Measurements from ENCODE around the gene TKT. TPM values are rescaled to one million over a fixed set of nuclear protein-coding genes. Genes with fewer than 3 reads are reported as not detected.

Gene TKT
- total RNA-seq, 6 donors from 2014 or later, result 402 to 605 (median 482) TPM

DNA sequence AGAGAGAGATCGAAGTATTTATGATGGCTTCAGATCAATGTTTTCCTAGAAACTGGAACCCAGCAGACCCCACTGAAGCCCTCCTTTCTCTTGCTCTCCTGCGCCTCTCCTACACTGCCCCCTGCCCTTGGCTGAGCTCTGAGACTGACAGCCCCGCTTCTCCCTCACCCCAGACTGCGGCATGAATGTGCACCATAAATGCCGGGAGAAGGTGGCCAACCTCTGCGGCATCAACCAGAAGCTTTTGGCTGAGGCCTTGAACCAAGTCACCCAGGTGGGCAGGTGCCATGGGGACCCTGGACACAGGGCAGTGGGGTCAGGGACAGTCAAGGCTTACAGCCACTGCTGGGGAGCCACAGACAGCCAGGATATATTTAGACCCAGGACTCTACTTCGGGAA, 71.1 kb downstream of the TKT start:
- Histone ChIP-seq H3K36me3 (peaks cover 48 to 97% (median 90%) of the 10 kb centered on the region in 4 donors), H3K4me3 (no peak overlapping the region), H3K27me3 (no peaks in the 10 kb centered on the region), H3K9me3 (no peaks in the 10 kb centered on the region), H3K4me1 (peaks cover 0 to 4% (median 0%) of the 10 kb centered on the region in 4 donors), H3K27ac (no peak overlapping the region)
- no peak for TF ChIP-seq POLR2A (IDR thresholded peaks at IDR 0.05)
- no peak for TF ChIP-seq EP300 (IDR thresholded peaks at IDR 0.05)
- TF ChIP-seq, protein P1, sequence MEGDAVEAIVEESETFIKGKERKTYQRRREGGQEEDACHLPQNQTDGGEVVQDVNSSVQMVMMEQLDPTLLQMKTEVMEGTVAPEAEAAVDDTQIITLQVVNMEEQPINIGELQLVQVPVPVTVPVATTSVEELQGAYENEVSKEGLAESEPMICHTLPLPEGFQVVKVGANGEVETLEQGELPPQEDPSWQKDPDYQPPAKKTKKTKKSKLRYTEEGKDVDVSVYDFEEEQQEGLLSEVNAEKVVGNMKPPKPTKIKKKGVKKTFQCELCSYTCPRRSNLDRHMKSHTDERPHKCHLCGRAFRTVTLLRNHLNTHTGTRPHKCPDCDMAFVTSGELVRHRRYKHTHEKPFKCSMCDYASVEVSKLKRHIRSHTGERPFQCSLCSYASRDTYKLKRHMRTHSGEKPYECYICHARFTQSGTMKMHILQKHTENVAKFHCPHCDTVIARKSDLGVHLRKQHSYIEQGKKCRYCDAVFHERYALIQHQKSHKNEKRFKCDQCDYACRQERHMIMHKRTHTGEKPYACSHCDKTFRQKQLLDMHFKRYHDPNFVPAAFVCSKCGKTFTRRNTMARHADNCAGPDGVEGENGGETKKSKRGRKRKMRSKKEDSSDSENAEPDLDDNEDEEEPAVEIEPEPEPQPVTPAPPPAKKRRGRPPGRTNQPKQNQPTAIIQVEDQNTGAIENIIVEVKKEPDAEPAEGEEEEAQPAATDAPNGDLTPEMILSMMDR (IDR thresholded peaks at IDR 0.05), result no peak
- no peak for TF ChIP-seq POLR2AphosphoS5 (IDR thresholded peaks at IDR 0.05)
- ATAC-seq (ENCODE audit: low FRiP score in 2 of 2) (no peak), DNase-seq (no peak)
- WGBS, 2 donors, result 92 to 98% methylated on average over 7 of the region's 7 CpGs

DNA sequence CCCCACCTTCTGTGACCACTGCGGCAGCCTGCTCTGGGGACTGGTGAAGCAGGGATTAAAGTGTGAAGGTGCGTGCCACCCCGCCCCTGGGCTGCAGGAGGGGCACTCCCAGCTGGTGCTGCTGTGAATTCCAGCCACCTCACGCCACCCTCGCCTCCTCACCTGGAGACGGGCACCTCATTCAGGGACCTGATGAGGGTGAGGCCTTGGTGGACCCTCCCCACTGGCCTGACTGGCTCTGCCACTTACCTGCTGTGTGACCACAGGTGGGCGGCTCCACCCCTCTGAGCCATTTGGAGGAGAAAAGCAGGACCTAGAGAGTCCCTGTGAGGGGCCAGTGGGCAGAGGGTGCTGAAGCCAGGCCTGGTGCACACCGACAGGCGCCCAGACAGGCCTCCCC, 72.3 kb downstream of the TKT start:
- TF ChIP-seq, protein P1 (IDR thresholded peaks at IDR 0.05), result no peak
- no peak for TF ChIP-seq EP300 (IDR thresholded peaks at IDR 0.05)
- no peak for TF ChIP-seq POLR2AphosphoS5 (IDR thresholded peaks at IDR 0.05)
- no peak for TF ChIP-seq POLR2A (IDR thresholded peaks at IDR 0.05)
- 93 to 100% methylated on average over 9 of the region's 9 CpGs for WGBS, 2 donors
- Histone ChIP-seq H3K9me3 (no peaks in the 10 kb centered on the region), H3K4me3 (no peak overlapping the region), H3K4me1 (peaks cover 0 to 4% (median 0%) of the 10 kb centered on the region in 4 donors), H3K27me3 (no peaks in the 10 kb centered on the region), H3K27ac (no peak overlapping the region), H3K36me3 (peaks cover 44 to 97% (median 90%) of the 10 kb centered on the region in 4 donors)
- DNase-seq (no peak), ATAC-seq (ENCODE audit: low FRiP score in 2 of 2) (no peak)

DNA sequence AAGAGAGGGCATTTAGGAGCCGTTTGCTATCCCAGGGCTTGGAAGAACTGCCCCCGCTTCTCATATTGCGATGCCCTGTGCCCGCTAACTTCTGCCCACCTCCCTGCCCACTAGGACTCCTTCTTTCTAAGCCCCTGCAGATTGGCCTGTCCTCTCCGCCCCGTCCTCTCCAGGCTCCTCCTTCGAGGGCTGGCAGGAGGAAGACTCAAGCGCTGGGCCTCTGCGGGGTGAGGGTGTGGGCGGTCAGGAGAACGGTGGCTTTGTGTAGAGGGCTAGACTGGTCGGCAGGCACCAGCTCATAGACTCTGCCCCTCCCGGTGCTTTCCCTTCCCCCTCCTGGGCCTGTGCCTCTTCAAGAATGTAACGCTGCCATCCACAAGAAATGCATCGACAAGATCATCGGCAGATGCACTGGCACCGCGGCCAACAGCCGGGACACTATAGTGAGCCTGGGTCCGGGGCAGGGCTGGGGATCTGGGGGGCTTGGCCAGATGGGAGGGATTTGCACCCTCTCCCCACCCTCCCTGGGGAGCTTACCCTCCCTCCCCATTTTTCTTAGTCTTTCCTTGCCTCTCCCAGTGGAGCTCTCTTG, 73.0 kb downstream of the TKT start:
- Histone ChIP-seq H3K27me3 (no peaks in the 10 kb centered on the region), H3K27ac (no peak overlapping the region), H3K9me3 (no peaks in the 10 kb centered on the region), H3K36me3 (peaks cover 42 to 100% (median 94%) of the 10 kb centered on the region in 4 donors), H3K4me1 (peaks cover 0 to 4% (median 0%) of the 10 kb centered on the region in 4 donors), H3K4me3 (no peak overlapping the region)
- DNase-seq, result no peak
- no peak for TF ChIP-seq POLR2A (IDR thresholded peaks at IDR 0.05)
- no peak for TF ChIP-seq EP300 (IDR thresholded peaks at IDR 0.05)
- no peak for TF ChIP-seq POLR2AphosphoS5 (IDR thresholded peaks at IDR 0.05)
- TF ChIP-seq, protein P1 (IDR thresholded peaks at IDR 0.05), result no peak
- ATAC-seq (ENCODE audit: low FRiP score in 2 of 2), result no peak
- WGBS, 2 donors, result 75 to 82% methylated on average over 20 of the region's 20 CpGs

DNA sequence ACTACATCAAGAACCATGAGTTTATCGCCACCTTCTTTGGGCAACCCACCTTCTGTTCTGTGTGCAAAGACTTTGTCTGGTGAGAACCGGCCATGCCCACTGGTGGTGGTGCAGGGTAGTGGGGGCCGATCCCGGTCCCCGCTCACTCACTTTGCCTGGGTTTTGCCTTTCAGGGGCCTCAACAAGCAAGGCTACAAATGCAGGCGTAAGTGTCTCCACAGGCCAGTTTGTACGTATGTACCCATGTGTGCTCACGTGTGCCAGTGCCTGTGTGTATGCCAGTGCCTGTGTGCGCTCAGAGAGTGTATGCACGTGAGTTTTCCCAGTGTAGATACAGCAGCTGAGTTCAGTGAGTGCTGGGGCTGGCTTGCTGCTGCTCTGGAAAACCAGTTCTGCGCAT, 74.3 kb downstream of the TKT start:
- WGBS, 2 donors, result 93 to 98% methylated on average over 3 to 11 of the region's 11 CpGs
- H3K27me3 ChIP-seq, result no peaks in the 10 kb centered on the region
- H3K4me1 ChIP-seq, result peaks cover 0 to 4% (median 2%) of the 10 kb centered on the region in 4 donors
- H3K9me3 ChIP-seq, result no peaks in the 10 kb centered on the region
- no peak for TF ChIP-seq EP300 (IDR thresholded peaks at IDR 0.05)
- TF ChIP-seq, protein P1 (IDR thresholded peaks at IDR 0.05), result peak in 1 of 6 experiments; percentile 12
- no peak overlapping the region for H3K4me3 ChIP-seq
- ATAC-seq (ENCODE audit: low FRiP score in 2 of 2) (no peak), DNase-seq (no peak)
- no peak overlapping the region for H3K27ac ChIP-seq
- peaks cover 36 to 87% (median 82%) of the 10 kb centered on the region in 4 donors for H3K36me3 ChIP-seq

DNA sequence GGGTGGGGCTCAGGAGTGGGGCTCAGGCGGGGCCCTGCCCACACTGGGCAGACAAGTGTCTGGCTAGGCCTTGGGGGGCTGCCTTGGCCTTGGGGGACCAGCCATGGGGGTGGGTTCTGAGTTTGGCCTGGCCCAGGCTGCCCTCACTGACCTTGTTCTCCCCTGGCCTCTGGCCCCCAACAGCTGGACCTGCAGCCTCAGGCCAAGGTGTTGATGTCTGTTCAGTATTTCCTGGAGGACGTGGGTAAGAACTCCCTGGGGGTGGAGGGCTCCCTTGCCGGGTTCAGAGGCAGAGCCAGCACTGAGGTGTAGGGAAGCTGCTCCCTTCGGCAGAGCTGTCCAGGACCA, 74.8 kb downstream of the TKT start:
- no peak overlapping the region for H3K27ac ChIP-seq
- H3K9me3 ChIP-seq, result no peaks in the 10 kb centered on the region
- no peak overlapping the region for H3K4me3 ChIP-seq
- peaks cover 0 to 8% (median 2%) of the 10 kb centered on the region in 4 donors for H3K4me1 ChIP-seq
- no peak for TF ChIP-seq POLR2AphosphoS5 (IDR thresholded peaks at IDR 0.05)
- no peak for TF ChIP-seq EP300 (IDR thresholded peaks at IDR 0.05)
- TF ChIP-seq, protein P1 (IDR thresholded peaks at IDR 0.05), result no peak
- WGBS, 2 donors, result 64 to 100% methylated on average over 1 to 2 of the region's 4 CpGs
- no peak for ATAC-seq (ENCODE audit: low FRiP score in 2 of 2)
- no peak for DNase-seq
- peaks cover 36 to 82% (median 78%) of the 10 kb centered on the region in 4 donors for H3K36me3 ChIP-seq
- H3K27me3 ChIP-seq, result no peaks in the 10 kb centered on the region

All from upper lobe of left lung (tissue), 6 donors.